Activated CD8-positive, alpha-beta memory T cell treated with anti-CD3 and anti-CD28 coated beads, Interleukin-2, amount 50 U/mL, for 48 hours (primary cell): ENCODE results near the gene SAFB2.

Experiments used
- DNase-seq: peaks from one replicate; pipeline ENCODE4 v3.0.0-alpha.2; 2020

Gene SAFB2

GRCh38 chr19:5622465-5623396 lies at the start of gene SAFB2, which contains the start of gene SAFB:
TSS of gene SAFB2 (minus strand) at chr19:5622776. CDS start at chr19:5622715, 61 bp downstream.
TSS of gene SAFB (plus strand) at chr19:5623083. CDS start at chr19:5623206, 123 bp downstream.
- DNase-seq = peak; percentile 99

- no peak for DNase-seq
Measured at GRCh38 chr19:5671600-5671999, 49.0 kb upstream of the SAFB2 start.

DNA sequence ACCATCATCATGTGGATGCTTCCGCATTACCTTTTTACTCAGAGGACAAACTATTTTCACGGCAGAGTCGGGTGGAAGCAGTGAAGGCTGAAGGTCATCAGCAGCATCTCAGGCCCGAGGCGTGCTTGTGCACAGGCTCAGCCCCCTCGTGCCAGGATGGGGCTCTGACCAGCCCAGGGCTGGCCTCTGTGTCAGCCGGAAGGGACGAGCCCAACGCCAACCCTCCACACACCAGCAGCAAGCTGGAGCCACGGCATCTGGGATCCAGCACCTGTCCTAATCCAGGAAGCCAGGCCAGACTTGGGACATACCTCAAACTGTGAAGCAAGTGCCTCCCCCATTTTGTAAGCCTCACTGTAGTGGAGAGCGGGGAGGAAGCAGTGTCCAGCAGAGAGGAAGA lies 46.6 kb upstream of the SAFB2 start:
- DNase-seq = no peak

DNA sequence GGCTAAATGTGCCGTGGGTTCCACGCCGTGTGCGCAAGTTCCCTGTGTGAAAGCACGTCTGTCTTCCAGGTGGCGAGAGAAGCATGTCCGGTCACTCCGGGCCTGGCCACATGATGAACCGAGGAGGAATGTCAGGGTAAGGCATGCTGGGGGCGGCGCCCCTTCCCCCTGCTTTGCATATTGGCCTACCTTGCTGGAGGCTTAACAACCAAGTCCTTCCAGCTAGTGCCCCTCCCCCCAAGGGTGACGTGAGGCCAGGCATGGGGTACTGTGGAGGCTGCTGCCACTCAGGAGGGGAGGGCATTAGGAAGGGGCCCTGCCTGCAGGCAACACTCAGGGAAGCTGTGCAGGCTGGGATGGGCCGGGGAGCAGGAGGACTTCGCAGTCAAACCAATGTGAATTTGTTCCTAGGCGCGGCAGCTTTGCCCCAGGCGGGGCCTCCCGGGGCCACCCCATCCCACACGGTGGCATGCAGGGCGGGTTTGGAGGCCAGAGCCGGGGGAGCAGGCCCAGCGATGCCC lies 45.2 kb upstream of the SAFB2 start:
- DNase-seq = no peak

GRCh38 chr19:5666921-5667610 lies 44.5 kb upstream of the SAFB2 start:
- no peak for DNase-seq

- DNase-seq = no peak
Measured at GRCh38 chr19:5665781-5666513, 43.4 kb upstream of the SAFB2 start.

- no peak for DNase-seq
Measured at GRCh38 chr19:5664515-5664914, 41.9 kb upstream of the SAFB2 start.

GRCh38 chr19:5663904-5664303 lies 41.3 kb upstream of the SAFB2 start:
- DNase-seq = no peak

- DNase-seq = no peak
Measured at GRCh38 chr19:5661483-5661882, 38.9 kb upstream of the SAFB2 start.

GRCh38 chr19:5655412-5655811 lies 32.8 kb upstream of the SAFB2 start:
- DNase-seq = no peak

GRCh38 chr19:5654931-5655330 lies 32.4 kb upstream of the SAFB2 start:
- no peak for DNase-seq

DNA sequence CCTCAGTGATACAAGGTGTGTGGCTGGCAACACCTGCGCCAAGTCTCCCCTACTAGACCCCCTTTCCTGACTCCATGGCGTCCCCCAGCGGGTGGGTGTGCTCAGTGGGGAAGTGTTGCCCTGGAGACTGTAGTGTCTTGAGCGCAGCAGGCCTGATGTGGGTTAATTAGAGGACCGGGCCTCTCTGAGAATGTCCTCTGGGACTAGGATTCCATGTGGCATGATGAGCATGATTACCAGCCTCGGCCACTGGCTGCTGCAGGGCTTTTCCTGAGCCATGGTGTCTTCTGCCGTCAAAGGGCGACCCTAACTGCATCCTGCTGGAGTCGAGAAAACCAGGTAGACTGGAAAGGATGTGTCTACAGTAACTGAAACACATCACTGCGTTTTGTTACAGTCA lies 29.7 kb upstream of the SAFB2 start:
- no peak for DNase-seq

GRCh38 chr19:5651361-5651760 lies 28.8 kb upstream of the SAFB2 start:
- no peak for DNase-seq

- no peak for DNase-seq
Measured at GRCh38 chr19:5648464-5648863, 25.9 kb upstream of the SAFB2 start.

DNA sequence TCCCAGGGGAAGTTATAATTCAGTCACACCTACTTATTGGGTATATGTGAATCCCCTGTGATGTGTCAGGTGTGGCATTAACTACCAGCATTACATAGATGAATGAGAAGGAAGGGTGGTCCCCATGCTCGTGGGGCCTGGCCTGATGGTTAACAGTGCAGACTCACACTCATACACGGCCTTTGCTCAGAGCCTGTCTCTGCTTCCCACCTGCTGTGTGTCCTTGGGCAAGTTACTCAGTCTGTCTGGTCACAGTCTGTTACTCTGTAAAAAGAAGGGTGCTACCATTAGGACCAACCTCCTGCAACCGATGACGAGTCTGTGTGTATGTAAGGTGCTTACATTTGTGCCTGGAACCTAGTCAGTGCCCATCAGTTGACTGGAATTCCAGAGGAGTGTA lies 24.1 kb upstream of the SAFB2 start:
- no peak for DNase-seq

GRCh38 chr19:5645409-5645808 lies 22.8 kb upstream of the SAFB2 start:
- DNase-seq = no peak

GRCh38 chr19:5644037-5644436 lies 21.5 kb upstream of the SAFB2 start:
- no peak for DNase-seq

DNA sequence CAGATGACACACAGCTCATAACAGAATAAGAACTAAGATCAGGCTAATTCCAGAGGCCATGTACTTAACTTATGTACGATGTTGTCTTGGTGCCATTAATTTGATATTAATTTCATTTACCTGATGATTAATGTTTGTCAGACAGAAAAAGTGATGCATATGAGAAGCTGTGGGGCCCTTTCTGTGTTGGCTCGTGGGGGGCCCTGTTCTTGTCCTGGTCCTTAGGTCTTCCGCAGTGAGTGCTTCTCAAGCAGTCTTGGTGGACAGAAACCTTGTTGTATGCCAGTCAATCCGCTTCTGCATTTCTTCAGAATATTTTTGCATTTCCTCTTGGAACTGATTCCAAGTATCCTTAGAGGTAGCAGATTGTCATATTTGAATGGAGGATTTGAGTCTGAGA lies 20.5 kb upstream of the SAFB2 start:
- DNase-seq = no peak

DNA sequence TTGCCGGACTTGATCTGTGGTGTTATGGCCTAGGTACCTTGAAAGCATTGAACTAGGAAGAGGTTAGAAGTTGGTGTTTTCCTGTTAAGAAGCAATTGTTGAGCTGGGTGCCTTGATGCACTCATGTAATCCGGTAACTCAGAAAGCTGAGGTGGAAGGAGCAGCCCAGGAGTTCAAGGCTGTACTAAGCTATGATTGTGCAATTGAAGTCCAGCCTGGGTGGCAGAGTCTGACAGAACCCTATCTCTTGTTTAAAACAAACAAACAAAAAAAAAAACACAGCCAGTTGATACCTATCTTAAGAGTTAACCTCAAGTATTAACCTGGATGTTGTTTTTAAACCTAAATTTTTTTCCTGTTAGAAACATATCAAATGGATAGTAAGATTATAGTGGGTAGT lies 19.6 kb upstream of the SAFB2 start:
- DNase-seq = no peak

- no peak for DNase-seq
Measured at GRCh38 chr19:5641171-5641570, 18.6 kb upstream of the SAFB2 start.

DNA sequence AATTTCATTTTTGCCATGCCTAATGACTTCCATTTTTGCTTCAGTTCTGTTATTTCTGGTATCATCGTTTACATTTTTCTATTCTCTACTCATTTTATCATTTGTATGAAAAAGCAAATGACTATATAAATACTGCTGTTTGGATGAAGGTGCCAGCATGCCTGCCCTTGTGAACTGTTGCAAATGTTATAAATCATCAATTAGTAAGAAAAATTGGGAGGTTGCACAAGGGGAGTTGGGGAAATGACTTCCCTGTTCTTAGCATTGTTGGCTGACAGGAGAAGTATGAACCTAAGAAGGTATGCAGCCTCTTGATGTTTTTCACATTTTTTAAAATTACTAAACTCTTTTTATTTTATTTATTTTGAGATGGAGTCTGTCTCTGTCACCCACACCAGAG lies 15.4 kb upstream of the SAFB2 start:
- no peak for DNase-seq

GRCh38 chr19:5635427-5635826 lies 12.9 kb upstream of the SAFB2 start:
- DNase-seq = no peak

GRCh38 chr19:5632657-5633056 lies 10.1 kb upstream of the SAFB2 start:
- no peak for DNase-seq
